Left cardiac atrium (tissue), 4 donors: ENCODE results near the gene PSMG3. TPM values are rescaled to one million over a fixed set of nuclear protein-coding genes. Genes with fewer than 3 reads are reported as not detected.
"Not testable (repeated sequence)": the region's sequence is repeated elsewhere in the genome, so short reads cannot be mapped to it uniquely, and the experiment has no call there.

Source experiments
- ATAC-seq, 2 donors: fragments of 200-7000 bp; cut with Tn5 transposase; one replicate each; pipeline ENCODE4 v1.9.1; 2020; ENCODE audit warnings: mild to moderate bottlenecking in 2 of 2, moderate library complexity in 2 of 2
- DNase-seq: peaks from one replicate; pipeline ENCODE4 v3.0.0-alpha.2; 2020
- intact Hi-C, 2 donors: fragments of 100-400 bp; cut with DNase I; formaldehyde crosslinking; loops; one replicate each; pipeline versions ENCODE4 v1.14.1 to v1.15.1; 2022 to 2023
- total RNA-seq, 2 donors: library from RNA; stranded (reverse); fragmentation: NEBNext Ultra II Directional; extraction: Animal tissue kit (Norgen Biotek cat#: 25700); gene quantifications; one replicate each; pipeline ENCODE4 v1.2.1, GENCODE V29; 2021
- donor health status: DM: no; HTN: yes; CAD: no.
- donor health status: DM: no; HTN: yes; CAD: no; lungs with severe emphysema.
- donor health status: DM: yes; HTN: yes; CAD: no.
- donor health status: Dilated cardiomyopathy.

PSMG3 gene
- total RNA-seq, 2 donors from 2014 or later: 14.3 to 15.0 TPM

GRCh38 chr7:1584700-1585099 is 14.9 kb upstream of the PSMG3 start:
- intact Hi-C loops: loop anchor here in 1 of 2 donors (5.0 kb wide), 1 partner anchor 63 kb away; no protein-coding TSS in a partner anchor
- DNase-seq (no peak), ATAC-seq (no peak)

DNA sequence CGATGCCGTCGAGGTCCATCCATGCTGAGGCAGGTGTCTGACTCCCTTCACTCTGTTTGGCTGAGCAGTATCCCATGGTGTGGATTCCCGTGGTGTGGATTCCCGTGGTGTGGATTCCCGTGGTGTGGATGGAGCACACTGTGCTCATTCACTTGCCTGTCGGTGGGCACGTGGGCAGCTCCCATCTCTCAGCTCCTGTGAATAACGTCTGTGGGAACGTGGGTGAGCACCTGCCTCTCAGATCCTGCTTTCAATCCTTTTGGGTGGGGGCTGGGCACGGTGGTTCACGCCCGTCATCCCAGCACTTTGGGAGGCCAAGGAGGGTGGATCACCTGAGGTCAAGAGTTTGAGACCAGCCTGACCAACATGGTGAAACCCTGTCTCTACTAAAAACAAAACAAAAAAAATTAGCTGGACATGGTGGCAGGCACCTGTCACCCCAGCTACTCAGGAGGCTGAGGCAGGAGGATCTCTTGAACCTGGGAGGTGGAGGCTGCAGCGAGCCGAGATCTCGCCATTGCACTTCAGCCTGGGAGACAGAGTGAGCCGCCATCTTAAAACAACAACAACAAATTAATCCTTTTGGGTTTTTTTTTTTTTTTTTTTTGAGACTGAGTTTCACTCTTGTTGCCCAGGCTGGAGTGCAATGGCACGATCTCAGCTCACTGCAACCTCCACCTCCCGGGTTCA is 13.6 kb upstream of the PSMG3 start:
- not testable (repeated sequence) for DNase-seq, ATAC-seq
- intact Hi-C loops: loop anchor here in 1 of 2 donors (5.0 kb wide), 1 partner anchor 64 kb away; no protein-coding TSS in a partner anchor

DNA sequence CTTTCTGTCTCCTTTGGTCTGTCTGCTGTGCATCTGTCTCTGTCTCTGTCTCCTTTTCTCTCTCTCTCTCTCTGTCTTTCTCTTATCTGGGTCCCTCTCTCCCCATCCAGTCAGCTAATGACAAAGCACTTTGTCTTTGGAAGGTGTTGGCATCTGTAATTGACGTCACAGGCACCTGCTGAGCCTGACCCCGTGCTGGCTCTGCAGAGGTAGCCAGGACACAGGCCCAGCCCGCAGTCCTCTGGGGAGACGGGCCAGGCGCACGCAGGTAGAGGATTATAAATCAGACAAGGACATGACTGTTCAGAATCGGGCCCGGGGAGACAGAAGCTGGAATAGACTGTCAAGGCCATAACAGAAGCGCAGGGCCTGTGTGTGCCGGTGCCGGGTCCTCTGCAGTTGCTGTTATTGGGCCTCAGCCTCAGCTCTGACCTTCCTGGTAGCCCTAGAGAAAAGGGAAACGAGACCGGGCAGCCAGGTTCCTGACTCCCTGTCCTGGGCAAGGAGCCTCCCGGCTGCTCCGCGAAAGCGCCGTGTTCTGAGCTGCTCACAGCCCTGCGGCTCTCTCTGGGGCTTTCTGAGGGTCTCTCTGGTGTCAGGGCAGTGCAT is 10.7 kb upstream of the PSMG3 start:
- DNase-seq: no peak
- ATAC-seq: peak in 1 of 2 donors; percentile 50
- intact Hi-C loops: loop anchor here in 1 of 2 donors (5.0 kb wide), 1 partner anchor 67 kb away; no protein-coding TSS in a partner anchor

DNA sequence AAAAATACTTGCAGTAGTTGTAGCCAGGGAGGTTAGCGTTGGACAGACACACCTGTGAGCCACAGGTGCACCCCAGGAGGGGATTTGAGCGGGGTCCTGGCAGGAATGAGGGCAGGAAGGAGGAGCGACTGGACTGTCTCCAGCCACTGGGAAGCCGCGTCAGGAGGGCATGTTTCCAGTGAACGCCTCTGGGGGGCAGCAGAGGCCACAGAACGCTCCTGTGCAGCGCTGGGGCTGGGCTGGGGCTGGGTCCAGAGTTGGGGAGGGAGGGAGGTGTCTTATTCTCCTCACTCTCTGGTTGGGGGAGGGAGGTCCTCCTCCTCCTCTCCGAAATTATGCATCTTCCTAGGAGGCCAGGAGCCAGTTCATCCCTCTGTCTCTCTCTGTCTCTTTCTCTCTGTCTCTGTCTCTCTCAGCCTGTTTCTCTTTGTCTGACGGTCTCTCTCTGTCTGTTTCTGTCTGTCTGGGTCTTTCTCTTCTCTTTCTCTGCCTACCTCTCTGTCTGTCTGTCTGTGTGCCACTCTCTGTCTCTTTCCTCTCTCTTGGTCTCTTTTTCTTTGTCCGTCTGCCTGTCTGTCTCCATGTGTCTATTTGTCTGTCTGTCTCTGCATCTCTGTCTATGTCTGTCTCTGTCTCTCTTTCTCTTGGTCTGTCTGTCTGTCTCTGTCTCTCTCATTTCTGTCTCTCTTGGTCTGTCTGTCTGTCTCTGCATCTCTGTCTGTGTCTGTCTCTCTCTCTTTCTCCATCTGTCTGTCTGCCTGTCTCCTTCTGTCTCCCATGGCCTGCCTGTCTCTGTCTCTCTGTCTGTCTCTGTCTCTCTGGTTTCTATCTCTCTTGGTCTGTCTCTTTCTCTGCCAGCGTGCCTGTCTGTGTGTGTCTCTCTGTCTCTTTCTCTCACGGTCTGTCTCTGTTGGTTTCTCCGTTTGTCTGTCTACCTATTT is 9.9 kb upstream of the PSMG3 start:
- intact Hi-C loops: loop anchor here (2.0 to 5.0 kb wide), 3 partner anchors 68 to 769 kb away; no protein-coding TSS in a partner anchor
- DNase-seq (peak; percentile 79), ATAC-seq (peak; percentile 94 to 95)

DNA sequence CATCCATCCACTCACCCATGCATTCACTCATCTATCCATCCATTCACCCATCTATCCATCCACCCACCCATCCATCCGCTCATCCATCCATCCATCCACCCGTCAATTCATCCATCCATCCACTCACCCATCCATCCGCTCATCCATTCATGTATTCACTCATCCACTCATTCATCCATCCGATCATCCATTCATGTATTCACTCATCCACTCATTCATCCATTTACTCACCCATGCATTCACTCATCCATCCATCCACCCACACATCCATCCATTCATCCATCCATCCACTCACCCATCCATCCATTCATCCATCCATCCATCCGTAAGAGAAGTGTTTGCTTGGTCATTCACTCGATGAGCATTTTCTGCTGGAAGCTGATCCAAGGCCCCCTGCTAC is 8.7 kb upstream of the PSMG3 start:
- intact Hi-C loops: loop anchor here (2.0 to 5.0 kb wide), 2 partner anchors 634 to 770 kb away; no protein-coding TSS in a partner anchor
- no peak for ATAC-seq
- DNase-seq: no peak

GRCh38 chr7:1576521-1577253 is 6.9 kb upstream of the PSMG3 start:
- intact Hi-C loops: loop anchor here (5.0 kb wide), 1 partner anchor 636 kb away; no protein-coding TSS in a partner anchor
- ATAC-seq (no peak), DNase-seq (no peak)

DNA sequence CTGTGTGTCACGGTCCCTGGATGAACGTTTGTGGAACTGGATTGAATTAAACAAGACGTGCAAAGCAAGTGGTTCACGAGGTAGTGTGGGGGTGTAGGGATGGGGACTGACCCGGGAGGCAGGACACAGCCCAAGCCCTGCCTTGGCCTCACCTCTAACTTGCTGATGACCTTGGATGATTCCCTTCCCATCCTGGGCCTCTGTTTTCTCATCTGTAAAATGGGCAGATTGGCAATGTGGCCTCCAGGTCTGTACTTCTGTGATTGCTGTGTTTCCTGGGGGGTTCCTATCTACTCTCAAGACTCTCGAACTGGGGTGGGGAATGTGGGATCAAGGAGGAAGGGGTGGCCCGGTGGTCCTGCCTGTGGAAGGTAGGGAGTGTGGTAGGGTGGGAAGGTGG is 6.0 kb upstream of the PSMG3 start:
- ATAC-seq (no peak), DNase-seq (no peak)
- intact Hi-C loops: loop anchor here (5.0 kb wide), 1 partner anchor 636 kb away; no protein-coding TSS in a partner anchor

DNA sequence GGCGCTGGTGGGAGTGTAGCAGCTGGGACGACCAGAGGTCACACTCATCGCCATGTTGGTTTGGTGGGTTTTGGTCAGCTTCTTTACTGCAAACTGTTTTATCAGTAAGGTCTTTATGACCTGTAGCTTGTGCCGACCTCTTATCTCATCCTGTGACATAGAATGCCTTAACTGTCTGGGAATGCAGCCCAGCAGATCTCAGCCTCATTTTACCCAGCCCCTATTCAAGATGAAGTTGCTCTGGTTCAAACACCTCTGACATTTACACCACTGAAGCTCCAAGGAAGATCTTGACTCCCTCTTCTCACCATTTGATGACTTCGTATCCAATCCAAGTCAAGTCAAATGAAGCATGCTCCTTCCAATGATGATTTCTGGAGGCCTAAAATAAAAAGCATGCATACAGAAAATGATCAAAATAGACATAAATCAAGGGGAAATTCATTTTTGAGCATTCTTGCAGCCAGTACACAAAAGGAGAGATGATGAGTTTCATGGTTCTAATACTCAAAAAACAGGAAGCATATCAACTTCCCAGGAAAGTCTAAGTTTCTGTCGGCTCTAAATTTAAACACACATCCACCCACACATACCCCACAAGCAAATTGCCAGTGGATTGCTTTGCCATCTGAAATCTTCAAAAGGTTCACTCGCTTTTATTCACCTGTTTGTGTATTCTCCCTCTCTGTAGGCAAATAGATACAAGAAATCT is 2.4 kb upstream of the PSMG3 start:
- DNase-seq: no peak
- no peak for ATAC-seq
- intact Hi-C loops: no loop called here

GRCh38 chr7:1569440-1569832 is 396 bp downstream of the PSMG3 start:
- ATAC-seq (no peak), DNase-seq (no peak)
- intact Hi-C loops: no loop called here

DNA sequence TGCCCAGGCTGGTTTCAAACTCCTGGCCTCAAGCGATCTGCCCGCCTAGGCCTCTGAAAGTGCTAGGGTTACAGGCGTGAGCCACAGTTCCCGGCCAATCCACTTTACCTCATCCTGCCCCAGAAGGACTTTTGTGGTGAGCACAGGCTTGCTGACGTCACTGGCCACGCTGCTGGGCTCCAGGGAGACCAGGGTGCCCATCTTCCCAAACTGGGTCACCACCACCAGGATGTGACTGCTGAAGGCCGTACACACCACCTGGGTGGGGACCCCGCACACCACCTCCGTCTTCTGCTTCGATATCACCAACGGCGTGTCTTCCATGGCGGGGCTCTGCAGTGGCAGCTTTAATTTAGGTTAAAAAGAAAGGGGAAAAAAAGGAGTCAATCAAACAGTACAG is 816 bp downstream of the PSMG3 start:
- ATAC-seq (no peak), DNase-seq (no peak)
- intact Hi-C loops: no loop called here

DNA sequence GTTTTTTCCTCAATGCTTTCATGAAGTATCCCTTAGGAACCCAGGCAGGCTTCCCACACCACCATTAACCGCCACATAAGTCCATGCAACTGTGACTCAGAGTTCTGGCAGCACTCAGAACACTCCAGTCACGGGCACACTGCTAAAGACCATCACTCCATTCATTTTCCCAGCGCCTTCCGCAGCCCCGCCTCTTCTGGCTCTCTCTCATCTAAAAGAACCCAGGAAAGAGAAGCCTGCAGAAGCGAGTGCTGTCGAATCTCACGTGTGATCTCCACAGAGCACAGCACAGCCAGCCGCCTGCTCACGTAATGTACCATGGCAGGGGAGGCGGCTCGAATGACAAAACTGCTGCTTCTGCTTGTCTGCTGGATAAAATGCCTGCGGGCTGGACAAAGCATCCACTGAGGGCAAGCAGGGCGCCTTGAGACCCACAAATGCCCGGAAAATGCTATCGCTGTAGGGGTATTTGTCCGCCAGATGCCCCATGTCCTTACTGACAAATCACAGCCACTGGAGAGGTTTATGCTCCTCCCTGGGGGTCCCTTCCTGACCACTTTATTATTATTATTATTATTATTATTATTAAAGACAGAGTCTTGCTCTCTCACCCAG is 1.8 kb downstream of the PSMG3 start:
- DNase-seq: no peak
- intact Hi-C loops: no loop called here
- ATAC-seq: no peak

GRCh38 chr7:1567049-1567771 is 2.6 kb downstream of the PSMG3 start:
- ATAC-seq (no peak), DNase-seq (no peak)
- intact Hi-C loops: no loop called here

DNA sequence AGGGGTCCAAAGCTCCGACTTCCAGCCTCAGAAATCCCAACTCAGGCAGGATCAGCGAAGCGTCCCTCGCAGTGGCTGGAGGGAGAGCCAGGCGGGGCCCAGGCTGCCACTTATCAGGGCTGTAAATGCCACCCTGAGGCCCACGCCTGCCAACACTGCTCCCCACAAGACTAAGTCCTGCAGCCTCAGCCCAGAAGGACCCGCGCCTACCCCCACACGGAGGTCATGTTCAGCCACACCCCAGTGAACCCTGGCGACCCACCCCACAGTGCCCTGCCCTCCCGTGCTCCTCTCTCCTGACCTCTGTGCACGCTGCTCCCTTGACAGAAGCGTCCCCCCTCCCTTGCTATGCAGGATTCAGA is 3.2 kb downstream of the PSMG3 start:
- ATAC-seq: no peak
- intact Hi-C loops: no loop called here
- DNase-seq: no peak

GRCh38 chr7:1564603-1565022 is 5.2 kb downstream of the PSMG3 start:
- intact Hi-C loops: no loop called here
- peak in 1 of 2 donors; percentile 20 for ATAC-seq
- no peak for DNase-seq

DNA sequence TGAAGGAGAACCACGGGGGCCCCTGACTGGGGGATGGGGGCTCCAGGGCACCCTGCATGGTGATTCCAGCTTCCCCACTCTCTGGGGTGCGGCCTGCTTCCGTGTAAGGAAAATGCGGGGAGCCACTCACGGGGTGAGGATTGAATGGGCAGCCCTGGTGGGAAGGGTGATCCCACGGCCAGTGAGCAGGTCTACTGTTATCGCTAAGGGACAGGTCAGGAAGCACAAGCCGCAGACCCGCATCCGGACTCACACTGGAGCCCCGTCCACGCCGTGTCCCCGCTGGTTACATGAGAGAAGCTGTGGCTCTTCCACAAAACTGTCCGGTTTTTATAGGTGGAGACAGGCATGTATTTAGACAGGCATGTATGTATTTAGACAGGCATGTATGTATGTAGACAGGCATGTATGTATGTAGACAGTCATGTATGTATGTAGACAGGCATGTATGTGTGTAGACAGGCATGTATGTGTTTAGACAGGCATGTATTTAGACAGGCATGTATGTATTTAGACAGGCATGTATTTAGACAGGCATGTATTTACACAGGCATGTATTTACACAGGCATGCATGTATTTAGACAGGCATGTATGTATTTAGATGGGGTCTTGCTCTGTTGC is 5.7 kb downstream of the PSMG3 start:
- DNase-seq (no peak), ATAC-seq (no peak)

GRCh38 chr7:1562597-1563051 is 7.2 kb downstream of the PSMG3 start:
- ATAC-seq (no peak), DNase-seq (no peak)
- intact Hi-C loops: no loop called here

More for the DNA sequence above, 5.7 kb downstream of the PSMG3 start:
- intact Hi-C loops: no loop called here

- intact Hi-C loops: no loop called here
- DNase-seq: no peak
Measured at GRCh38 chr7:1562116-1562515, 7.7 kb downstream of the PSMG3 start.

More at GRCh38 chr7:1562116-1562515, 7.7 kb downstream of the PSMG3 start:
- no peak for ATAC-seq
